ENCODE results near the gene FUT7. TPM values are rescaled to one million over a fixed set of nuclear protein-coding genes. Genes with fewer than 3 reads are reported as not detected.

The FUT7 gene
- total and polyA plus RNA-seq, 2 of the 13 experiments (the other 11 are each of a cell fraction or from before 2014, with no cell fraction given): 0.05 TPM; not detected in 1

DNA sequence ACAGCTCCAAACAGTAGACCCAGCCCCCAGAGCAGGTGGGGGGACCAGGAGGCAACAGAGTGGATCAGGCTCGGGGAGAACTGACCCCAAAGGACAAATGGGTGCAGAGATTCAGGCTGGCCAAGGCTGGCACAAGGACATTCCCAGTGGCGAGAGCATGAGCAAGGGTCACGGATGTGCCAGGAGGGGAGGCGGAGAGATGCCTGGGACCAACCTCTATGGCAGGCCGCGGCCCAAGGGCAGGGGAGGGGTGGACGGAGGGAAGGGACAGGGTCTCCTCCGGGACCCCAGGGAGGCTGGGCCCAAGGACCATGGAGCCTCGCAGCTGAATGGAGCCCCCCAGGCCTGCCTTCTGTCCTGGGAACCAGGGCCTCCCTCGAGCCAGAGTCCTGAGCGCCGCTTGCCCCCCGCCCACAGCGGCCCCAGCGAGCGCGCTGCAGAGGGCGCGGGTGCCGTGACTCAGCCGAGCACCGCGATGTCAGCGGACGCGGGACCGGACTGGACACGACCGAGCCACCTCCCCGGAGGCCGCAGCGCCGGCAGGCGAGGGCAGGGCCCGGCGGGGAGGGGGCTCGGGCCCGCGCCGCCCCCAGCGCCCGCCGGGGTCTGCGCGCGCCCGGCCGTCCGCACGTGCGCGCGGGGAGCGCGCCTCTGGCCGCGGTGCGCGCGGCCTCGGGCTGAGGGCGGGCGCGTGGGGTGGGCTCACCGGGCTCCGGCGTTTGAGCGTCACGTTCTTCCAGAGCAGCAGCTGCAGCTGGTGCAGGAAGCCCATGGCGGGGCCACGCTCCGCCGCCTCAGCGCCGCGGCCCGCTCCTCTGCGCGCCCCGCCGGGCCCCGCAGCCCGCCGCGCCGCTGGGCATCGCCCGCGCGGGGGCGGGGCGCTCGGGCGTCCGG, 4.3 kb downstream of the FUT7 start, which contains the start of gene ABCA2 (continued):
- TF ChIP-seq, protein P1, sequence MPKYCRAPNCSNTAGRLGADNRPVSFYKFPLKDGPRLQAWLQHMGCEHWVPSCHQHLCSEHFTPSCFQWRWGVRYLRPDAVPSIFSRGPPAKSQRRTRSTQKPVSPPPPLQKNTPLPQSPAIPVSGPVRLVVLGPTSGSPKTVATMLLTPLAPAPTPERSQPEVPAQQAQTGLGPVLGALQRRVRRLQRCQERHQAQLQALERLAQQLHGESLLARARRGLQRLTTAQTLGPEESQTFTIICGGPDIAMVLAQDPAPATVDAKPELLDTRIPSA (CRISPR knock-in tag; IDR thresholded peaks at IDR 0.05; ENCODE audit: borderline replicate concordance): 0 out of 2 replicates have a peak, but pooled peaks have one; percentile 31
- TF ChIP-seq ZNF20 (CRISPR knock-in tag; IDR thresholded peaks at IDR 0.05) (no peak), KDM5B (CRISPR knock-in tag; IDR thresholded peaks at IDR 0.05; ENCODE audit: borderline replicate concordance) (peak; percentile 46; the same call in 1 of the 2 replicates), HNRNPL (IDR thresholded peaks at IDR 0.05; ENCODE audit: low read depth, low read length) (peak; percentile 75; the same call in 1 of the 2 replicates), MAF1 (CRISPR knock-in tag; IDR thresholded peaks at IDR 0.05; ENCODE audit: borderline replicate concordance) (no peak), HNRNPLL (IDR thresholded peaks at IDR 0.05; ENCODE audit: low read depth, low read length, poor library complexity, severe bottlenecking) (no peak), SYNCRIP (IDR thresholded peaks at IDR 0.05; ENCODE audit: insufficient read depth, low read depth, low read length) (no peak), NCOR1 (IDR thresholded peaks at IDR 0.05; ENCODE audit: borderline replicate concordance, low read length) (no peak), PITX1 (CRISPR knock-in tag; IDR thresholded peaks at IDR 0.05) (0 out of 2 replicates have a peak, but pooled peaks have one; percentile 14), SRY (CRISPR knock-in tag; IDR thresholded peaks at IDR 0.05) (no peak), ZNF432 (CRISPR knock-in tag; IDR thresholded peaks at IDR 0.05; ENCODE audit: borderline replicate concordance) (no peak), ZNF713 (CRISPR knock-in tag; IDR thresholded peaks at IDR 0.05) (no peak), ZNF766 (CRISPR knock-in tag; IDR thresholded peaks at IDR 0.05; ENCODE audit: borderline replicate concordance) (no peak), GABPB1 (CRISPR knock-in tag; IDR thresholded peaks at IDR 0.05) (peak; percentile 29; the same call in 1 of the 2 replicates), SAP130 (CRISPR knock-in tag; IDR thresholded peaks at IDR 0.05; ENCODE audit: low read depth) (0 out of 2 replicates have a peak, but pooled peaks have one; percentile 12), HDAC2 (CRISPR knock-in tag; IDR thresholded peaks at IDR 0.05) (0 out of 2 replicates have a peak, but pooled peaks have one; percentile 8)
- TF ChIP-seq, protein P2, sequence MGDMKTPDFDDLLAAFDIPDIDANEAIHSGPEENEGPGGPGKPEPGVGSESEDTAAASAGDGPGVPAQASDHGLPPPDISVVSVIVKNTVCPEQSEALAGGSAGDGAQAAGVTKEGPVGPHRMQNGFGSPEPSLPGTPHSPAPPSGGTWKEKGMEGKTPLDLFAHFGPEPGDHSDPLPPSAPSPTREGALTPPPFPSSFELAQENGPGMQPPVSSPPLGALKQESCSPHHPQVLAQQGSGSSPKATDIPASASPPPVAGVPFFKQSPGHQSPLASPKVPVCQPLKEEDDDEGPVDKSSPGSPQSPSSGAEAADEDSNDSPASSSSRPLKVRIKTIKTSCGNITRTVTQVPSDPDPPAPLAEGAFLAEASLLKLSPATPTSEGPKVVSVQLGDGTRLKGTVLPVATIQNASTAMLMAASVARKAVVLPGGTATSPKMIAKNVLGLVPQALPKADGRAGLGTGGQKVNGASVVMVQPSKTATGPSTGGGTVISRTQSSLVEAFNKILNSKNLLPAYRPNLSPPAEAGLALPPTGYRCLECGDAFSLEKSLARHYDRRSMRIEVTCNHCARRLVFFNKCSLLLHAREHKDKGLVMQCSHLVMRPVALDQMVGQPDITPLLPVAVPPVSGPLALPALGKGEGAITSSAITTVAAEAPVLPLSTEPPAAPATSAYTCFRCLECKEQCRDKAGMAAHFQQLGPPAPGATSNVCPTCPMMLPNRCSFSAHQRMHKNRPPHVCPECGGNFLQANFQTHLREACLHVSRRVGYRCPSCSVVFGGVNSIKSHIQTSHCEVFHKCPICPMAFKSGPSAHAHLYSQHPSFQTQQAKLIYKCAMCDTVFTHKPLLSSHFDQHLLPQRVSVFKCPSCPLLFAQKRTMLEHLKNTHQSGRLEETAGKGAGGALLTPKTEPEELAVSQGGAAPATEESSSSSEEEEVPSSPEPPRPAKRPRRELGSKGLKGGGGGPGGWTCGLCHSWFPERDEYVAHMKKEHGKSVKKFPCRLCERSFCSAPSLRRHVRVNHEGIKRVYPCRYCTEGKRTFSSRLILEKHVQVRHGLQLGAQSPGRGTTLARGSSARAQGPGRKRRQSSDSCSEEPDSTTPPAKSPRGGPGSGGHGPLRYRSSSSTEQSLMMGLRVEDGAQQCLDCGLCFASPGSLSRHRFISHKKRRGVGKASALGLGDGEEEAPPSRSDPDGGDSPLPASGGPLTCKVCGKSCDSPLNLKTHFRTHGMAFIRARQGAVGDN (CRISPR knock-in tag; IDR thresholded peaks at IDR 0.05): peak; percentile 62; the same call in 1 of the 2 replicates
- TF ChIP-seq, protein P3, sequence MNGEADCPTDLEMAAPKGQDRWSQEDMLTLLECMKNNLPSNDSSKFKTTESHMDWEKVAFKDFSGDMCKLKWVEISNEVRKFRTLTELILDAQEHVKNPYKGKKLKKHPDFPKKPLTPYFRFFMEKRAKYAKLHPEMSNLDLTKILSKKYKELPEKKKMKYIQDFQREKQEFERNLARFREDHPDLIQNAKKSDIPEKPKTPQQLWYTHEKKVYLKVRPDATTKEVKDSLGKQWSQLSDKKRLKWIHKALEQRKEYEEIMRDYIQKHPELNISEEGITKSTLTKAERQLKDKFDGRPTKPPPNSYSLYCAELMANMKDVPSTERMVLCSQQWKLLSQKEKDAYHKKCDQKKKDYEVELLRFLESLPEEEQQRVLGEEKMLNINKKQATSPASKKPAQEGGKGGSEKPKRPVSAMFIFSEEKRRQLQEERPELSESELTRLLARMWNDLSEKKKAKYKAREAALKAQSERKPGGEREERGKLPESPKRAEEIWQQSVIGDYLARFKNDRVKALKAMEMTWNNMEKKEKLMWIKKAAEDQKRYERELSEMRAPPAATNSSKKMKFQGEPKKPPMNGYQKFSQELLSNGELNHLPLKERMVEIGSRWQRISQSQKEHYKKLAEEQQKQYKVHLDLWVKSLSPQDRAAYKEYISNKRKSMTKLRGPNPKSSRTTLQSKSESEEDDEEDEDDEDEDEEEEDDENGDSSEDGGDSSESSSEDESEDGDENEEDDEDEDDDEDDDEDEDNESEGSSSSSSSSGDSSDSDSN (CRISPR knock-in tag; IDR thresholded peaks at IDR 0.05): peak; percentile 19; the same call in 1 of the 2 replicates
- TF ChIP-seq, protein P4, sequence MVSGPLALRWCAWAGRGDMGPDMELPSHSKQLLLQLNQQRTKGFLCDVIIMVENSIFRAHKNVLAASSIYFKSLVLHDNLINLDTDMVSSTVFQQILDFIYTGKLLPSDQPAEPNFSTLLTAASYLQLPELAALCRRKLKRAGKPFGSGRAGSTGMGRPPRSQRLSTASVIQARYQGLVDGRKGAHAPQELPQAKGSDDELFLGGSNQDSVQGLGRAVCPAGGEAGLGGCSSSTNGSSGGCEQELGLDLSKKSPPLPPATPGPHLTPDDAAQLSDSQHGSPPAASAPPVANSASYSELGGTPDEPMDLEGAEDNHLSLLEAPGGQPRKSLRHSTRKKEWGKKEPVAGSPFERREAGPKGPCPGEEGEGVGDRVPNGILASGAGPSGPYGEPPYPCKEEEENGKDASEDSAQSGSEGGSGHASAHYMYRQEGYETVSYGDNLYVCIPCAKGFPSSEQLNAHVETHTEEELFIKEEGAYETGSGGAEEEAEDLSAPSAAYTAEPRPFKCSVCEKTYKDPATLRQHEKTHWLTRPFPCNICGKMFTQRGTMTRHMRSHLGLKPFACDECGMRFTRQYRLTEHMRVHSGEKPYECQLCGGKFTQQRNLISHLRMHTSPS (CRISPR knock-in tag; IDR thresholded peaks at IDR 0.05; ENCODE audit: low read depth): peak; percentile 20; the same call in 1 of the 2 replicates
